ENCODE data around the gene IGFBP1.

IGFBP1 gene

GRCh38 chr7:45881280-45881758 lies 7.0 kb upstream of the IGFBP1 start:
- H3K27ac ChIP-seq (ENCODE audit: low read length), result no peak overlapping the region
- H3K9ac ChIP-seq (ENCODE audit: low read length in 2 of 2), result no peak overlapping the region
- no peaks in the 10 kb centered on the region for H3K36me3 ChIP-seq (ENCODE audit: control insufficient read depth in 2 of 2, insufficient read depth in 2 of 2, low read length in 2 of 2)
- peaks cover 0 to 13% of the 10 kb centered on the region in 2 donors for H3K27me3 ChIP-seq (ENCODE audit: control insufficient read depth in 1 of 2, insufficient read depth in 2 of 2, low read length in 2 of 2)
- no peak overlapping the region for H3K4me3 ChIP-seq (ENCODE audit: low read length in 2 of 2)
- H3K9me3 ChIP-seq (ENCODE audit: control insufficient read depth in 2 of 2, low read length in 2 of 2), result peaks cover 0 to 9% of the 10 kb centered on the region in 2 donors
- H3K4me1 ChIP-seq (ENCODE audit: control insufficient read depth, insufficient read depth, low read length), result no peaks in the 10 kb centered on the region

GRCh38 chr7:45881759-45882464 lies 6.4 kb upstream of the IGFBP1 start:
- H3K27me3 ChIP-seq (ENCODE audit: control insufficient read depth in 1 of 2, insufficient read depth in 2 of 2, low read length in 2 of 2), result peaks cover 5 to 13% of the 10 kb centered on the region in 2 donors
- H3K36me3 ChIP-seq (ENCODE audit: control insufficient read depth in 2 of 2, insufficient read depth in 2 of 2, low read length in 2 of 2), result no peaks in the 10 kb centered on the region
- no peak overlapping the region for H3K9ac ChIP-seq (ENCODE audit: low read length in 2 of 2)
- H3K9me3 ChIP-seq (ENCODE audit: control insufficient read depth in 2 of 2, low read length in 2 of 2), result peaks cover 0 to 9% of the 10 kb centered on the region in 2 donors
- no peak overlapping the region for H3K4me3 ChIP-seq (ENCODE audit: low read length in 2 of 2)
- H3K4me1 ChIP-seq (ENCODE audit: control insufficient read depth, insufficient read depth, low read length), result no peaks in the 10 kb centered on the region
- H3K27ac ChIP-seq (ENCODE audit: low read length), result no peak overlapping the region

DNA sequence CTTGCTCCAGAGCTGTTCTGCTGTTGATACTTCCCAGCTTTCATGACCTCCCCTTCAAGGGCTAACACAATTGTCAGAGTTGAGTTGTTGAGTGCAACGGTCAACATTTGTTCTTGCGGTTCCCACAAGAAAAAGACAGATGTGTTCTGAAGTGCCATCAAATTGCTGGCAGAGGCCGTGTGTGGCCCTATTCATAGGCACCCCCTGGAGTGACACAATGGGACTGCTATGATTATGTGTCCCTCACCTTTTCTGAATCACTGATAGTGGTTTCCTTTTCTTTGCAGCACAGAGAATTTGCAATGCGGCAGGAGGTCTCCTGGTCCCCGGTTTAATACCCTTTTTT lies 5.8 kb upstream of the IGFBP1 start:
- Histone ChIP-seq H3K27me3 (ENCODE audit: control insufficient read depth in 1 of 2, insufficient read depth in 2 of 2, low read length in 2 of 2) (peaks cover 10 to 15% of the 10 kb centered on the region in 2 donors), H3K27ac (ENCODE audit: low read length) (no peak overlapping the region), H3K9me3 (ENCODE audit: control insufficient read depth in 2 of 2, low read length in 2 of 2) (peaks cover 0 to 9% of the 10 kb centered on the region in 2 donors), H3K9ac (ENCODE audit: low read length in 2 of 2) (no peak overlapping the region), H3K36me3 (ENCODE audit: control insufficient read depth in 2 of 2, insufficient read depth in 2 of 2, low read length in 2 of 2) (no peaks in the 10 kb centered on the region), H3K4me1 (ENCODE audit: control insufficient read depth, insufficient read depth, low read length) (no peaks in the 10 kb centered on the region), H3K4me3 (ENCODE audit: low read length in 2 of 2) (no peak overlapping the region)

- Histone ChIP-seq H3K4me1 (ENCODE audit: control insufficient read depth, insufficient read depth, low read length) (peaks cover 6% of the 10 kb centered on the region), H3K36me3 (ENCODE audit: control insufficient read depth in 2 of 2, insufficient read depth in 2 of 2, low read length in 2 of 2) (no peaks in the 10 kb centered on the region), H3K9ac (ENCODE audit: low read length in 2 of 2) (no peak overlapping the region), H3K4me3 (ENCODE audit: low read length in 2 of 2) (no peak overlapping the region), H3K27ac (ENCODE audit: low read length) (no peak overlapping the region), H3K27me3 (ENCODE audit: control insufficient read depth in 1 of 2, insufficient read depth in 2 of 2, low read length in 2 of 2) (peaks cover 23 to 26% of the 10 kb centered on the region in 2 donors), H3K9me3 (ENCODE audit: control insufficient read depth in 2 of 2, low read length in 2 of 2) (no peaks in the 10 kb centered on the region)
These were observed 4.2 kb upstream of the IGFBP1 start for GRCh38 chr7:45884136-45884535.

DNA sequence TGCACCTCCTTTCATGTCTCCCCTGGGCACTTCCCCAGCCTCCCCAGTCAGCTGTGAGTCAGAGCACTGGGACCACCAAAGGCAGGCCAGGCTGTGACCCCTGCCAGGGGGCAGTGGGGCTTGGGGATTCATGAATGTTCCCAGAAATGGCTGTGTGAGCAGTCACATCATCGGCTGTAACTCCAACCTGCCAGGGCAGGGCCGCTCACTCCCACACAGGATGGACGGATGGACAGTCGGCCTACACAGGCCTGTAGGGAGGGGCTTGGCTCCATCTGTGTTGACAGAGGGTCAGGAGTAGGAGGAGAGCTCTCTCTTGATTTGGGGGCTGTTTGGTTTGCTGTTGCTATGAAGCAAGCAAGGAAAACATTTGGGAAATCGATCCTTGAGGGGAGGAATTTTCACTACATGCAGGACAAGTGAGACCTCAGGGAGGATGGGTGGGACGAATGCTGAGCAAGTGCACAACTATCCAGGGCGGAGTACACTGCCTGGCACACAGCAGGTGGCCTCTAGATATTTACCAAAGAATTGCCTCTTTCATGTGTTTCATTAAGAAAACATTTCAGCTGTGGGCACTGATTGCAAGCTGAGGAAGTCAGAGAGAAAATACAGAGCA lies 2.9 kb upstream of the IGFBP1 start:
- no peak overlapping the region for H3K9ac ChIP-seq (ENCODE audit: low read length in 2 of 2)

GRCh38 chr7:45886931-45887667 lies 1.2 kb upstream of the IGFBP1 start:
- Histone ChIP-seq H3K27me3 (ENCODE audit: control insufficient read depth in 1 of 2, insufficient read depth in 2 of 2, low read length in 2 of 2) (peaks cover 33 to 35% of the 10 kb centered on the region in 2 donors), H3K36me3 (ENCODE audit: control insufficient read depth in 2 of 2, insufficient read depth in 2 of 2, low read length in 2 of 2) (no peaks in the 10 kb centered on the region), H3K9ac (ENCODE audit: low read length in 2 of 2) (no peak overlapping the region), H3K27ac (ENCODE audit: low read length) (no peak overlapping the region), H3K4me3 (ENCODE audit: low read length in 2 of 2) (no peak overlapping the region), H3K9me3 (ENCODE audit: control insufficient read depth in 2 of 2, low read length in 2 of 2) (no peaks in the 10 kb centered on the region), H3K4me1 (ENCODE audit: control insufficient read depth, insufficient read depth, low read length) (peaks cover 6% of the 10 kb centered on the region)

More for the DNA sequence above, 2.9 kb upstream of the IGFBP1 start:
- peaks cover 32% of the 10 kb centered on the region in 2 donors for H3K27me3 ChIP-seq (ENCODE audit: control insufficient read depth in 1 of 2, insufficient read depth in 2 of 2, low read length in 2 of 2)
- no peak overlapping the region for H3K27ac ChIP-seq (ENCODE audit: low read length)
- peaks cover 6% of the 10 kb centered on the region for H3K4me1 ChIP-seq (ENCODE audit: control insufficient read depth, insufficient read depth, low read length)
- H3K4me3 ChIP-seq (ENCODE audit: low read length in 2 of 2), result no peak overlapping the region
- H3K9me3 ChIP-seq (ENCODE audit: control insufficient read depth in 2 of 2, low read length in 2 of 2), result no peaks in the 10 kb centered on the region
- H3K36me3 ChIP-seq (ENCODE audit: control insufficient read depth in 2 of 2, insufficient read depth in 2 of 2, low read length in 2 of 2), result no peaks in the 10 kb centered on the region

DNA sequence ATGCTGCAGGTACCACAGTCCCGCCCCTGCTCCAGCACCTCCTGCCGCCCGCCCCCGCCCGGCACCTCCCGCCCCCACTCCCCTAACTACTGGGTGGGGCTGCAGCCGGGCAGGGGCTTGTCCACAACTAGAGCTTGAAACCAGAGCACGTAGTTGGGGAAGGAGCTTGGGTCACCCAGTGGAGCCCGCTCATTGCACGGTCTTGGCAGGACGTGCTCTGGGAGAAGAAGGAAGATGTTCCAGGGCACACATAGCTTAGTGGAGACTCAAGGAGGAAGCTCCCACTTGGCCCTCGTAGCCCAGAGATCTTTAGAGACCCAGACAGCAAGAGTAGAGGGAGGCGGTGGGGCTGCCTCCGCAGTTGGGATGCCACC lies 692 bp downstream of the IGFBP1 start:
- Histone ChIP-seq H3K27me3 (ENCODE audit: control insufficient read depth in 1 of 2, insufficient read depth in 2 of 2, low read length in 2 of 2) (peaks cover 33 to 34% of the 10 kb centered on the region in 2 donors), H3K9me3 (ENCODE audit: control insufficient read depth in 2 of 2, low read length in 2 of 2) (no peaks in the 10 kb centered on the region), H3K27ac (ENCODE audit: low read length) (no peak overlapping the region), H3K9ac (ENCODE audit: low read length in 2 of 2) (no peak overlapping the region), H3K4me3 (ENCODE audit: low read length in 2 of 2) (no peak overlapping the region), H3K36me3 (ENCODE audit: control insufficient read depth in 2 of 2, insufficient read depth in 2 of 2, low read length in 2 of 2) (no peaks in the 10 kb centered on the region), H3K4me1 (ENCODE audit: control insufficient read depth, insufficient read depth, low read length) (peaks cover 6% of the 10 kb centered on the region)

DNA sequence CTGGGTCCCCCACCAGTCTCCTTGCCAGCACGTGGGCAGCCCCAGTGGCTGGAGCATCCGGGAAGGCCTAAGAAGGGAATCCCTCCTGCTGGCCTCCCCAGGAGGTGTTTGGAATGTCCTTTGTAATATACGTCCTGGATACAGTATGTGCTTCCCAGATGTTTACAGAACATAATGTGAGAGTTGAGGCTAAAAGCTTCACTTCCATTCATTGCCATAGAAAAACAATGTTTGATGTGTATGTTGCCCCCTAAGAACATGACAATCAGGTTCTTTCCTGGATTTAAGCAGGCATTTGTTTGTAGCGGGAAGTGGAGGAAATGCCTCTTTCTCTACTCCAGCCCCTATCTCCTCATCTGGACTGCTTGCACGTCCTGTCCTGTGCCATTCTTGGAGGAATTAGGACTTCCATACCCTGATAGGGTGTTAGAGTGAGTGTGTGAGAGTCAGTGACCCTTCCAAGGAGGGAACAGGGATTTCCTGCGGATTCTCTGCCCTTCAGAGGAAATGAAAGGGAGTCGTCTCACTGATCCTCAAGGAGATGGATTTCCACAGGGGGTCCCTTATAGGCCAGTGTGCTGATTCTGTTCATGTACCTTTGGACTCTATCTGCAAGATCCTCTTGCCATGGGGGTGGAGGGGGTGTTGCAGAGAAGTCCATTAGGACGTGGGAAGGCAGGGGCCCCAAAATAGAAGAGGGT lies 1.2 kb downstream of the IGFBP1 start:
- peaks cover 6% of the 10 kb centered on the region for H3K4me1 ChIP-seq (ENCODE audit: control insufficient read depth, insufficient read depth, low read length)
- no peak overlapping the region for H3K27ac ChIP-seq (ENCODE audit: low read length)
- H3K27me3 ChIP-seq (ENCODE audit: control insufficient read depth in 1 of 2, insufficient read depth in 2 of 2, low read length in 2 of 2), result peaks cover 33 to 34% of the 10 kb centered on the region in 2 donors
- H3K36me3 ChIP-seq (ENCODE audit: control insufficient read depth in 2 of 2, insufficient read depth in 2 of 2, low read length in 2 of 2), result no peaks in the 10 kb centered on the region
- no peak overlapping the region for H3K4me3 ChIP-seq (ENCODE audit: low read length in 2 of 2)
- no peaks in the 10 kb centered on the region for H3K9me3 ChIP-seq (ENCODE audit: control insufficient read depth in 2 of 2, low read length in 2 of 2)
- H3K9ac ChIP-seq (ENCODE audit: low read length in 2 of 2), result no peak overlapping the region

DNA sequence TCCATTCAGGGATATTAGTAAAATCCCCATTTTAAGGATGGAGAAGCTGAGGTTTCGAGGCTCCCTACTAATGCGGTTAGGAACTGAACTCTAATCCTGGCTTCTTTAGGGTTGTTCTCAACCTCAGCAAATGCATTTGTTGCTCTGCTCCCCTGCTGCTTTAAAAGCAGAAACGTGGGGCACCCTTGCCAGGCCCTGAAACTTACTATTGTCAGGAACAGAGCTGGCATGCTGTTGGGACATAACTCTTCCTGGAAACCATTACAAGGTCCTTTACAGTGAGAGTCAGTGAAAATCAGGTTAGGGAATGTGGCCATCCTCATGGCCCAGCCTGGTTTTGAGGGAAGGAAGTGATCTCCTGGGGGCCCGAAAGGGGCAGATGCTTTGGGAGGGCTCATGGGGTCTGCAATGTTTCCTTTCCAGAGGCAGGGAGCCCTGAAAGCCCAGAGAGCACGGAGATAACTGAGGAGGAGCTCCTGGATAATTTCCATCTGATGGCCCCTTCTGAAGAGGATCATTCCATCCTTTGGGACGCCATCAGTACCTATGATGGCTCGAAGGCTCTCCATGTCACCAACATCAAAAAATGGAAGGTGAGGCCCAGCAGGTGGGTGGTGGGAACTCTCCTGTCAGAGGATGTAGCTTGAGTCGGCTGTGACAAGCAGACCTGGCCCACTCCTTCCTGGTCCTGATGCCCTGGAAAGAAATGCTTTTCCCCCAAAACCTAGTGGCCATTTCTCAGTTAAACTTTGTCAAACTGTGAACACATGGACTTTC lies 2.0 kb downstream of the IGFBP1 start:
- peaks cover 6% of the 10 kb centered on the region for H3K4me1 ChIP-seq (ENCODE audit: control insufficient read depth, insufficient read depth, low read length)
- H3K4me3 ChIP-seq (ENCODE audit: low read length in 2 of 2), result no peak overlapping the region
- H3K27ac ChIP-seq (ENCODE audit: low read length), result no peak overlapping the region
- no peak overlapping the region for H3K9ac ChIP-seq (ENCODE audit: low read length in 2 of 2)
- peaks cover 28 to 39% of the 10 kb centered on the region in 2 donors for H3K27me3 ChIP-seq (ENCODE audit: control insufficient read depth in 1 of 2, insufficient read depth in 2 of 2, low read length in 2 of 2)
- H3K36me3 ChIP-seq (ENCODE audit: control insufficient read depth in 2 of 2, insufficient read depth in 2 of 2, low read length in 2 of 2), result no peaks in the 10 kb centered on the region
- H3K9me3 ChIP-seq (ENCODE audit: control insufficient read depth in 2 of 2, low read length in 2 of 2), result no peaks in the 10 kb centered on the region

- no peak overlapping the region for H3K27ac ChIP-seq (ENCODE audit: low read length)
- H3K27me3 ChIP-seq (ENCODE audit: control insufficient read depth in 1 of 2, insufficient read depth in 2 of 2, low read length in 2 of 2), result peaks cover 26 to 40% of the 10 kb centered on the region in 2 donors
- H3K4me3 ChIP-seq (ENCODE audit: low read length in 2 of 2), result no peak overlapping the region
These were observed 2.7 kb downstream of the IGFBP1 start for GRCh38 chr7:45890902-45891461.

More at GRCh38 chr7:45890902-45891461, 2.7 kb downstream of the IGFBP1 start:
- Histone ChIP-seq H3K36me3 (ENCODE audit: control insufficient read depth in 2 of 2, insufficient read depth in 2 of 2, low read length in 2 of 2) (no peaks in the 10 kb centered on the region), H3K9me3 (ENCODE audit: control insufficient read depth in 2 of 2, low read length in 2 of 2) (no peaks in the 10 kb centered on the region), H3K4me1 (ENCODE audit: control insufficient read depth, insufficient read depth, low read length) (peaks cover 6% of the 10 kb centered on the region), H3K9ac (ENCODE audit: low read length in 2 of 2) (no peak overlapping the region)

Measured in stomach smooth muscle (tissue), 2 donors.